DMS53 treated with DMSO at 0.1 percent for 48 hours (cell line): ENCODE measurements around the gene HADHB.
"Not testable (repeated sequence)": the region's sequence is repeated elsewhere in the genome, so short reads cannot be mapped to it uniquely, and the experiment has no call there.

Source experiments
- DNase-seq: peaks from one replicate; lab custom pipeline; 2025; ENCODE audit not compliant: unreplicated experiment; lab: John Stamatoyannopoulos, UW

HADHB gene

GRCh38 chr2:26243470-26244308 is 1.1 kb upstream of the HADHB start:
- peak; percentile 13 for DNase-seq

- DNase-seq: peak; percentile 14
Measured at GRCh38 chr2:26245231-26245732, 543 bp downstream of the HADHB start.

GRCh38 chr2:26245810-26246209 is 1.1 kb downstream of the HADHB start:
- DNase-seq: no peak

- DNase-seq: no peak
Measured at GRCh38 chr2:26246818-26247217, 2.1 kb downstream of the HADHB start.

GRCh38 chr2:26249625-26250024 is 4.9 kb downstream of the HADHB start:
- no peak for DNase-seq

- no peak for DNase-seq
Measured at GRCh38 chr2:26251893-26252292, 7.2 kb downstream of the HADHB start.

GRCh38 chr2:26255759-26256384 is 11.1 kb downstream of the HADHB start:
- DNase-seq: no peak

- not testable (repeated sequence) for DNase-seq
Measured at GRCh38 chr2:26258836-26259235, 14.1 kb downstream of the HADHB start.

- DNase-seq: no peak
Measured at GRCh38 chr2:26268213-26268612, 23.5 kb downstream of the HADHB start.

GRCh38 chr2:26268670-26269385 is 24.1 kb downstream of the HADHB start:
- not testable (repeated sequence) for DNase-seq

- no peak for DNase-seq
Measured at GRCh38 chr2:26269571-26270158, 24.9 kb downstream of the HADHB start.

- DNase-seq: no peak
Measured at GRCh38 chr2:26270373-26270772, 25.6 kb downstream of the HADHB start.

GRCh38 chr2:26273501-26273900 is 28.8 kb downstream of the HADHB start:
- no peak for DNase-seq

GRCh38 chr2:26274058-26274613 is 29.4 kb downstream of the HADHB start:
- DNase-seq: no peak

- no peak for DNase-seq
Measured at GRCh38 chr2:26276484-26277227, 31.9 kb downstream of the HADHB start.

GRCh38 chr2:26279886-26280285 is 35.1 kb downstream of the HADHB start:
- DNase-seq: no peak

- DNase-seq: no peak
Measured at GRCh38 chr2:26281226-26281625, 36.5 kb downstream of the HADHB start.

GRCh38 chr2:26283606-26284005 is 38.9 kb downstream of the HADHB start:
- no peak for DNase-seq

- no peak for DNase-seq
Measured at GRCh38 chr2:26284132-26284531, 39.4 kb downstream of the HADHB start.

- no peak for DNase-seq
Measured at GRCh38 chr2:26285931-26286330, 41.2 kb downstream of the HADHB start.
